K562 (cell line): Measurements from ENCODE around the gene RNF31. TPM values are rescaled to one million over a fixed set of nuclear protein-coding genes. Genes with fewer than 3 reads are reported as not detected.

Source experiments
- CCNT2 ChIP-seq: IDR thresholded peaks from 2 replicates; pipeline ENCODE4 v1.6.1; 2011; ENCODE audit warnings: borderline replicate concordance, low read depth, mild to moderate bottlenecking, moderate library complexity, mixed read lengths, low read length; ENCODE audit not compliant: insufficient read length; ENCODE audit errors: extremely low read depth
- CXXC5 ChIP-seq: fragments of 250-450 bp; sonication (Bioruptor Pico); IDR thresholded peaks from 2 replicates; pipeline ENCODE4 v1.8.0; 2022; ENCODE audit warnings: inconsistent platforms, mild to moderate bottlenecking, moderate library complexity
- KLF13 ChIP-seq: fragments of 450-650 bp; IDR thresholded peaks from 2 replicates; pipeline ENCODE4 v1.6.1; 2016; ENCODE audit warnings: missing genetic modification characterization, low read depth, mild to moderate bottlenecking, missing compliant biosample characterization, moderate library complexity, borderline replicate concordance
- MAZ ChIP-seq, 2 experiments: fragments of 450-650 bp in 1 of 2; sonication (generic) in 1 of 2; formaldehyde crosslinking; IDR thresholded peaks in 1 of 2; conservative IDR thresholded peaks in 1 of 2; 2 replicates each; pipeline versions ENCODE4 v1.4.0 to v1.5.0; 2020; ENCODE audit warnings: mild to moderate bottlenecking in 1 of 2, missing genetic modification reagents in 1 of 2
- NKRF ChIP-seq: fragments of 450-650 bp; IDR thresholded peaks from 2 replicates; pipeline ENCODE4 v1.6.1; 2016; ENCODE audit warnings: borderline replicate concordance
- ZKSCAN8 ChIP-seq: fragments of 200-800 bp; sonication (Bioruptor generic); IDR thresholded peaks from 2 replicates; pipeline ENCODE4 v1.6.1; 2016; ENCODE audit warnings: missing genetic modification characterization, missing compliant biosample characterization
- ZNF174 ChIP-seq: fragments of 250-450 bp; sonication (Bioruptor Pico); IDR thresholded peaks from 2 replicates; pipeline ENCODE4 v1.4.0; 2020; ENCODE audit warnings: mild to moderate bottlenecking
- ZNF224 ChIP-seq: sonication (generic); formaldehyde crosslinking; IDR thresholded peaks from 2 replicates; pipeline ENCODE4 v1.8.0; 2022; ENCODE audit warnings: mild to moderate bottlenecking, missing genetic modification reagents
- polyA plus RNA-seq, 8 experiments: library from polyadenylated mRNA; depleted of rRNA in 4 of 8; stranded (reverse) in 5 of 8; unstranded in 3 of 8; fragments of >200 nt; fragmentation: Nextera tagmentation in 2 of 8; fragmentation: Illumina TruSeq in 1 of 8; extraction: Ambion mirVana in 2 of 8; extraction: Trizol in 1 of 8; gene quantifications; 2 replicates each; pipeline versions ENCODE4 v1.2.1 to v1.2.3, GENCODE V29; 2011 to 2014; ENCODE audit warnings: inconsistent platforms in 1 of 8, missing spikeins in 1 of 8
- total RNA-seq, 7 experiments: library from RNA; depleted of rRNA in 6 of 7; stranded (reverse); fragments of >200 nt in 6 of 7; fragmentation: Illumina TruSeq in 2 of 7; extraction: Trizol in 2 of 7; gene quantifications; 2 replicates each; pipeline versions ENCODE4 v1.2.1 to v1.2.3, GENCODE V29; 2011 to 2021; ENCODE audit warnings: low replicate concordance in 1 of 7
- TF ChIP-seq, protein P1 (sequence below): sonication (generic); formaldehyde crosslinking; IDR thresholded peaks from 2 replicates; pipeline ENCODE4 v1.8.0; 2022; ENCODE audit warnings: mild to moderate bottlenecking, missing genetic modification reagents
- TF ChIP-seq, protein P2 (sequence below), 2 experiments: fragments of 450-650 bp in 1 of 2; sonication (generic) in 1 of 2; formaldehyde crosslinking in 1 of 2; IDR thresholded peaks; 2 replicates each; pipeline versions ENCODE4 v1.7.1 to v1.9.0; 2016 to 2022; ENCODE audit warnings: inconsistent platforms in 1 of 2, mild to moderate bottlenecking in 1 of 2, missing genetic modification reagents in 1 of 2

Gene RNF31
- total and polyA plus RNA-seq, 9 of the 15 experiments (the other 6 are each of a cell fraction or from before 2014, with no cell fraction given), result 3.1 to 47.6 (median 19.1) TPM

GRCh38 chr14:24113801-24114531 is 33.3 kb upstream of the RNF31 start (continued):
- peak; percentile 74 to 89 for TF ChIP-seq MAZ (CRISPR knock-in tag; conservative IDR thresholded peaks at IDR 0.05 in 1 of 2, IDR thresholded peaks at IDR 0.05 in 1 of 2)
- peak; percentile 69 for TF ChIP-seq NKRF
- TF ChIP-seq ZKSCAN8, result no peak
- TF ChIP-seq, protein P1, sequence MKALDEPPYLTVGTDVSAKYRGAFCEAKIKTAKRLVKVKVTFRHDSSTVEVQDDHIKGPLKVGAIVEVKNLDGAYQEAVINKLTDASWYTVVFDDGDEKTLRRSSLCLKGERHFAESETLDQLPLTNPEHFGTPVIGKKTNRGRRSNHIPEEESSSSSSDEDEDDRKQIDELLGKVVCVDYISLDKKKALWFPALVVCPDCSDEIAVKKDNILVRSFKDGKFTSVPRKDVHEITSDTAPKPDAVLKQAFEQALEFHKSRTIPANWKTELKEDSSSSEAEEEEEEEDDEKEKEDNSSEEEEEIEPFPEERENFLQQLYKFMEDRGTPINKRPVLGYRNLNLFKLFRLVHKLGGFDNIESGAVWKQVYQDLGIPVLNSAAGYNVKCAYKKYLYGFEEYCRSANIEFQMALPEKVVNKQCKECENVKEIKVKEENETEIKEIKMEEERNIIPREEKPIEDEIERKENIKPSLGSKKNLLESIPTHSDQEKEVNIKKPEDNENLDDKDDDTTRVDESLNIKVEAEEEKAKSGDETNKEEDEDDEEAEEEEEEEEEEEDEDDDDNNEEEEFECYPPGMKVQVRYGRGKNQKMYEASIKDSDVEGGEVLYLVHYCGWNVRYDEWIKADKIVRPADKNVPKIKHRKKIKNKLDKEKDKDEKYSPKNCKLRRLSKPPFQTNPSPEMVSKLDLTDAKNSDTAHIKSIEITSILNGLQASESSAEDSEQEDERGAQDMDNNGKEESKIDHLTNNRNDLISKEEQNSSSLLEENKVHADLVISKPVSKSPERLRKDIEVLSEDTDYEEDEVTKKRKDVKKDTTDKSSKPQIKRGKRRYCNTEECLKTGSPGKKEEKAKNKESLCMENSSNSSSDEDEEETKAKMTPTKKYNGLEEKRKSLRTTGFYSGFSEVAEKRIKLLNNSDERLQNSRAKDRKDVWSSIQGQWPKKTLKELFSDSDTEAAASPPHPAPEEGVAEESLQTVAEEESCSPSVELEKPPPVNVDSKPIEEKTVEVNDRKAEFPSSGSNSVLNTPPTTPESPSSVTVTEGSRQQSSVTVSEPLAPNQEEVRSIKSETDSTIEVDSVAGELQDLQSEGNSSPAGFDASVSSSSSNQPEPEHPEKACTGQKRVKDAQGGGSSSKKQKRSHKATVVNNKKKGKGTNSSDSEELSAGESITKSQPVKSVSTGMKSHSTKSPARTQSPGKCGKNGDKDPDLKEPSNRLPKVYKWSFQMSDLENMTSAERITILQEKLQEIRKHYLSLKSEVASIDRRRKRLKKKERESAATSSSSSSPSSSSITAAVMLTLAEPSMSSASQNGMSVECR, result no peak
- no peak for TF ChIP-seq ZNF224 (CRISPR knock-in tag)
- TF ChIP-seq, protein P2, sequence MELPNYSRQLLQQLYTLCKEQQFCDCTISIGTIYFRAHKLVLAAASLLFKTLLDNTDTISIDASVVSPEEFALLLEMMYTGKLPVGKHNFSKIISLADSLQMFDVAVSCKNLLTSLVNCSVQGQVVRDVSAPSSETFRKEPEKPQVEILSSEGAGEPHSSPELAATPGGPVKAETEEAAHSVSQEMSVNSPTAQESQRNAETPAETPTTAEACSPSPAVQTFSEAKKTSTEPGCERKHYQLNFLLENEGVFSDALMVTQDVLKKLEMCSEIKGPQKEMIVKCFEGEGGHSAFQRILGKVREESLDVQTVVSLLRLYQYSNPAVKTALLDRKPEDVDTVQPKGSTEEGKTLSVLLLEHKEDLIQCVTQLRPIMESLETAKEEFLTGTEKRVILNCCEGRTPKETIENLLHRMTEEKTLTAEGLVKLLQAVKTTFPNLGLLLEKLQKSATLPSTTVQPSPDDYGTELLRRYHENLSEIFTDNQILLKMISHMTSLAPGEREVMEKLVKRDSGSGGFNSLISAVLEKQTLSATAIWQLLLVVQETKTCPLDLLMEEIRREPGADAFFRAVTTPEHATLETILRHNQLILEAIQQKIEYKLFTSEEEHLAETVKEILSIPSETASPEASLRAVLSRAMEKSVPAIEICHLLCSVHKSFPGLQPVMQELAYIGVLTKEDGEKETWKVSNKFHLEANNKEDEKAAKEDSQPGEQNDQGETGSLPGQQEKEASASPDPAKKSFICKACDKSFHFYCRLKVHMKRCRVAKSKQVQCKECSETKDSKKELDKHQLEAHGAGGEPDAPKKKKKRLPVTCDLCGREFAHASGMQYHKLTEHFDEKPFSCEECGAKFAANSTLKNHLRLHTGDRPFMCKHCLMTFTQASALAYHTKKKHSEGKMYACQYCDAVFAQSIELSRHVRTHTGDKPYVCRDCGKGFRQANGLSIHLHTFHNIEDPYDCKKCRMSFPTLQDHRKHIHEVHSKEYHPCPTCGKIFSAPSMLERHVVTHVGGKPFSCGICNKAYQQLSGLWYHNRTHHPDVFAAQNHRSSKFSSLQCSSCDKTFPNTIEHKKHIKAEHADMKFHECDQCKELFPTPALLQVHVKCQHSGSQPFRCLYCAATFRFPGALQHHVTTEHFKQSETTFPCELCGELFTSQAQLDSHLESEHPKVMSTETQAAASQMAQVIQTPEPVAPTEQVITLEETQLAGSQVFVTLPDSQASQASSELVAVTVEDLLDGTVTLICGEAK (IDR thresholded peaks at IDR 0.05), result peak; percentile 87
- TF ChIP-seq, protein P2 (CRISPR knock-in tag; IDR thresholded peaks at IDR 0.05), result no peak
- no peak for TF ChIP-seq ZNF174 (CRISPR knock-in tag)
- TF ChIP-seq CCNT2, result peak; percentile 48
- no peak for TF ChIP-seq KLF13 (tag)
- peak; percentile 64 for TF ChIP-seq CXXC5 (CRISPR knock-in tag)
